SK-N-SH treated with all-trans-retinoic acid at 6 μM for 48 hours (cell line): ENCODE data around the gene QPCTL.

Experiments
- ATAC-seq: fragments of 200-7000 bp; cut with Tn5 transposase; 3 replicates; pipeline ENCODE4 v1.9.1; 2020; ENCODE audit warnings: mild to moderate bottlenecking, moderate library complexity
- ARNTL ChIP-seq: fragments of 450-650 bp; formaldehyde crosslinking; IDR thresholded peaks from 2 replicates; pipeline ENCODE4 v1.5.0; 2020; ENCODE audit warnings: low read depth, mild to moderate bottlenecking, moderate library complexity, borderline replicate concordance
- BACH2 ChIP-seq: fragments of 250-450 bp; sonication (Bioruptor Pico); IDR thresholded peaks from 2 replicates; pipeline ENCODE4 v1.9.0; 2021; ENCODE audit warnings: mild to moderate bottlenecking, borderline replicate concordance
- CREB5 ChIP-seq: fragments of 250-450 bp; sonication (Bioruptor Pico); IDR thresholded peaks from 2 replicates; pipeline ENCODE4 v1.5.1; 2020; ENCODE audit warnings: low read depth, mild to moderate bottlenecking, moderate library complexity
- CSDC2 ChIP-seq: fragments of 250-450 bp; sonication (Bioruptor Pico); IDR thresholded peaks from 2 replicates; pipeline ENCODE4 v1.5.0; 2020; ENCODE audit warnings: mild to moderate bottlenecking, moderate library complexity
- CSRNP3 ChIP-seq: fragments of 250-450 bp; sonication (Bioruptor Pico); IDR thresholded peaks from 2 replicates; pipeline ENCODE4 v1.5.1; 2021; ENCODE audit warnings: mild to moderate bottlenecking, moderate library complexity
- GLIS3 ChIP-seq: fragments of 250-450 bp; sonication (Bioruptor Pico); IDR thresholded peaks from 2 replicates; pipeline ENCODE4 v1.5.0; 2020; ENCODE audit warnings: mild to moderate bottlenecking, moderate library complexity
- ISL1 ChIP-seq: fragments of 250-450 bp; sonication (Bioruptor Pico); IDR thresholded peaks from 2 replicates; pipeline ENCODE4 v2.1.2; 2022; ENCODE audit warnings: mild to moderate bottlenecking, moderate library complexity
- PATZ1 ChIP-seq: fragments of 250-450 bp; sonication (Bioruptor Pico); IDR thresholded peaks from 2 replicates; pipeline ENCODE4 v1.8.0; 2020; ENCODE audit warnings: mild to moderate bottlenecking, moderate library complexity, borderline replicate concordance
- PPARA ChIP-seq: fragments of 250-450 bp; sonication (Bioruptor Pico); IDR thresholded peaks from 2 replicates; pipeline ENCODE4 v1.5.0; 2020; ENCODE audit warnings: mild to moderate bottlenecking, borderline replicate concordance
- RARB ChIP-seq: fragments of 250-450 bp; sonication (Bioruptor Pico); IDR thresholded peaks from 2 replicates; pipeline ENCODE4 v1.8.0; 2021; ENCODE audit warnings: mild to moderate bottlenecking, moderate library complexity
- SNAI2 ChIP-seq: fragments of 250-450 bp; sonication (Bioruptor Pico); IDR thresholded peaks from 2 replicates; pipeline ENCODE4 v1.5.0; 2020; ENCODE audit warnings: mild to moderate bottlenecking, moderate library complexity
- TCF4 ChIP-seq: fragments of 250-450 bp; sonication (Bioruptor Pico); IDR thresholded peaks from 2 replicates; pipeline ENCODE4 v1.8.0; 2021; ENCODE audit warnings: mild to moderate bottlenecking, moderate library complexity, borderline replicate concordance
- TOX ChIP-seq: fragments of 250-450 bp; sonication (Bioruptor Pico); IDR thresholded peaks from 2 replicates; pipeline ENCODE4 v1.8.0; 2021; ENCODE audit warnings: mild to moderate bottlenecking, moderate library complexity, borderline replicate concordance
- TSHZ2 ChIP-seq: fragments of 250-450 bp; sonication (Bioruptor Pico); IDR thresholded peaks from 2 replicates; pipeline ENCODE4 v1.5.0; 2020; ENCODE audit warnings: mild to moderate bottlenecking, moderate library complexity
- ZC3H10 ChIP-seq: fragments of 250-450 bp; sonication (Bioruptor Pico); IDR thresholded peaks from 2 replicates; pipeline ENCODE4 v1.5.1; 2021; ENCODE audit warnings: mild to moderate bottlenecking, moderate library complexity
- ZFP3 ChIP-seq: fragments of 250-450 bp; sonication (Bioruptor Pico); IDR thresholded peaks from 2 replicates; pipeline ENCODE4 v1.5.0; 2020; ENCODE audit warnings: mild to moderate bottlenecking, moderate library complexity
- ZFP30 ChIP-seq: fragments of 450-650 bp; formaldehyde crosslinking; IDR thresholded peaks from 2 replicates; pipeline ENCODE4 v1.5.0; 2022; ENCODE audit warnings: mild to moderate bottlenecking, moderate library complexity
- ZNF565 ChIP-seq: fragments of 450-650 bp; formaldehyde crosslinking; conservative IDR thresholded peaks from 2 replicates; pipeline ENCODE4 v1.5.0; 2020; ENCODE audit warnings: low read depth, mild to moderate bottlenecking, moderate library complexity
- ZNF70 ChIP-seq: fragments of 450-650 bp; formaldehyde crosslinking; IDR thresholded peaks from 2 replicates; pipeline ENCODE4 v1.5.0; 2020; ENCODE audit warnings: mild to moderate bottlenecking, moderate library complexity
- ZNF8 ChIP-seq: fragments of 450-650 bp; formaldehyde crosslinking; IDR thresholded peaks from 2 replicates; pipeline ENCODE4 v1.5.0; 2020; ENCODE audit warnings: mild to moderate bottlenecking, moderate library complexity

QPCTL gene

GRCh38 chr19:45739498-45740439 lies 47.3 kb downstream of the QPCTL start:
- ATAC-seq: 0 out of 3 replicates have a peak, but pooled peaks have one; percentile 22

GRCh38 chr19:45742969-45743368 lies 50.5 kb downstream of the QPCTL start:
- TF ChIP-seq ZC3H10 (no peak), TOX (no peak), TCF4 (CRISPR knock-in tag) (no peak), ZNF565 (CRISPR knock-in tag) (no peak), PATZ1 (CRISPR knock-in tag) (no peak), SNAI2 (CRISPR knock-in tag) (no peak), CREB5 (CRISPR knock-in tag) (no peak), ARNTL (CRISPR knock-in tag) (no peak), RARB (CRISPR knock-in tag) (no peak), ZNF70 (CRISPR knock-in tag) (no peak), GLIS3 (no peak)
- no peak for ATAC-seq

More at GRCh38 chr19:45739498-45740439, 47.3 kb downstream of the QPCTL start:
- TF ChIP-seq PPARA (CRISPR knock-in tag): no peak
- TF ChIP-seq CREB5 (CRISPR knock-in tag): no peak
- TF ChIP-seq ZNF8: no peak
- TF ChIP-seq ISL1 (CRISPR knock-in tag): no peak
- TF ChIP-seq TOX: no peak
- no peak for TF ChIP-seq TSHZ2 (CRISPR knock-in tag)
- no peak for TF ChIP-seq ZFP30 (CRISPR knock-in tag)
- TF ChIP-seq SNAI2 (CRISPR knock-in tag): no peak
- TF ChIP-seq ZNF565 (CRISPR knock-in tag): no peak
- no peak for TF ChIP-seq BACH2 (CRISPR knock-in tag)
- no peak for TF ChIP-seq ZC3H10
- no peak for TF ChIP-seq ZFP3 (CRISPR knock-in tag)
- no peak for TF ChIP-seq CSRNP3 (CRISPR knock-in tag)
- no peak for TF ChIP-seq PATZ1 (CRISPR knock-in tag)
- TF ChIP-seq CSDC2 (CRISPR knock-in tag): no peak
